BLaER1 treated with 17β-estradiol and CSF1 and Interleukin-3, amounts not matched to agents 10 nM and 100 nM (cell line): ENCODE results near the gene DNM2.
A peak's percentile ranks its signal among the peaks of the same experiment; 100 is the strongest.
"Not testable (repeated sequence)": the region's sequence is repeated elsewhere in the genome, so short reads cannot be mapped to it uniquely, and the experiment has no call there.

ENCODE experiments used
- H3K27ac ChIP-seq, 11 experiments: shearing (Covaris generic); formaldehyde crosslinking; 2 replicates each; pipeline ENCODE4 v1.8.1; 2022
- H3K27me3 ChIP-seq, 11 experiments: shearing (Covaris generic); formaldehyde crosslinking; 2 replicates each; pipeline ENCODE4 v1.8.1; 2022
- H3K36me3 ChIP-seq, 11 experiments: shearing (Covaris generic); formaldehyde crosslinking; 2 replicates each; pipeline ENCODE4 v1.8.1; 2022
- H3K4me1 ChIP-seq, 10 experiments: shearing (Covaris generic); formaldehyde crosslinking; 2 replicates each; pipeline ENCODE4 v1.8.1; 2022
- H3K4me2 ChIP-seq, 11 experiments: shearing (Covaris generic); formaldehyde crosslinking; 2 replicates each; pipeline ENCODE4 v1.8.1; 2022
- H3K4me3 ChIP-seq, 10 experiments: shearing (Covaris generic); formaldehyde crosslinking; 2 replicates each; pipeline ENCODE4 v1.8.1; 2022
- H3K9ac ChIP-seq, 11 experiments: shearing (Covaris generic); formaldehyde crosslinking; 2 replicates each; pipeline ENCODE4 v1.8.1; 2022
- H3K9me3 ChIP-seq, 11 experiments: shearing (Covaris generic); formaldehyde crosslinking; replicated peaks in 1 of 11; 2 replicates each; pipeline ENCODE4 v1.8.1; 2022
- H4K20me1 ChIP-seq, 11 experiments: shearing (Covaris generic); formaldehyde crosslinking; 2 replicates each; pipeline ENCODE4 v1.8.1; 2022
- Cebpa-rat ChIP-seq, 11 experiments: shearing (Covaris generic); IDR thresholded peaks; 2 replicates each; pipeline ENCODE4 v1.8.1; 2022

DNM2 gene

DNA sequence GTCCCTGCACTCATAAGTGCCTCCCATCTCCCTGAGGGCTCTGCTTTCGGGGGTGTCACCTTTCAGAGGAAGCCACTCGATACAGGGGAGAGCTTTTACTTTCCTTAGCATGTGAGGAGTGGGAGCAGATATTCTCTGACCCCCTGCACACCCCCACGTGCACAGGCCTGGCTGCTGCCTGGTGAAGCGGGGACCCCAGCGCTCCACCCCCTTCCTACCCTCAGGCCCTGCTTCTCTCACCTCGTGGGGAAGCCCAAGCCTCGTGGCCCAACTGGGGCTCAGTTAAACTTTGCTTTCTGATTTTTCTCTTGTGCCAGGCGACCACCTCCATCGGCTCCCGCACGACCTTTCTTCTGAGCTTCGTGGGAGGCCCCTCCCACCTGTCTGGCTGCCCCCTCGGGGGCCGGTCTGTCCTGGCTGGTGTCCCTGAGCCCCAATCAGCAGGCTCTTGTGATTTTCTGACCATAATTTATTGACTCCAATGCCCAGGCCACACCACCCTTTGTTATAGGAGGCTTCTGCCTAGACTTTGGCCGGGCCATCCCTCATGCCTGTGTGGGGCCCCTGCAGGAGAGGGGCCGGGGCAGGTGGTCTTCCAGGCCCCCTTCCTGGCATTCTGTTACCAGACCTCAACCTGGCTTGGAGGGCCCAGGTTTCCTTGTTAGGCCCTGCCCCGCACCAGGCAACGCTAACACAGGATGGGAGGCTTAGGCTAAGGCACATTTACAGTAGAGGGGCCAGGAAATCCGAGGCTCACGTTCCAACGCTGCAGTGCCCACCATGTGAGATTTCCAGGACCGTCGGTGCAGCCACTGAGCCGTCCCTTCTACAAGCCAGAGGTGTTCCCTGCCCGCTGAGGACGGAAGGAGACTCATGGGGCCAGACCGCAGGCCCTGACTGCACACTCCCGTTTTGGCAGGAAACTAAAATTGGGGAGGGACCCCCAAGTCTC, 114.4 kb downstream of the DNM2 start:
- peaks cover 7 to 17% (median 14%) of the 10 kb centered on the region in 10 experiments; a peak in 17 of 20 replicates for H3K4me1 ChIP-seq
- no peaks in the 10 kb centered on the region for H3K27me3 ChIP-seq
- peak overlapping the region in 3 of 11 experiments; percentile 2 to 37 (median 23); a peak in 2 of 22 replicates for H3K9ac ChIP-seq
- H3K9me3 ChIP-seq = peaks cover 6 to 9% (median 8%) of the 10 kb centered on the region in 11 experiments; a peak in 18 of 22 replicates
- H3K27ac ChIP-seq = no peak overlapping the region; a peak in 1 of 22 replicates
- H4K20me1 ChIP-seq = peaks cover 24 to 80% (median 65%) of the 10 kb centered on the region in 11 experiments; a peak in 21 of 22 replicates
- H3K36me3 ChIP-seq = peaks cover 67 to 82% (median 78%) of the 10 kb centered on the region in 11 experiments
- no peak overlapping the region for H3K4me2 ChIP-seq
- H3K4me3 ChIP-seq = no peak overlapping the region
- no peak for TF ChIP-seq Cebpa-rat (IDR thresholded peaks at IDR 0.05)

DNA sequence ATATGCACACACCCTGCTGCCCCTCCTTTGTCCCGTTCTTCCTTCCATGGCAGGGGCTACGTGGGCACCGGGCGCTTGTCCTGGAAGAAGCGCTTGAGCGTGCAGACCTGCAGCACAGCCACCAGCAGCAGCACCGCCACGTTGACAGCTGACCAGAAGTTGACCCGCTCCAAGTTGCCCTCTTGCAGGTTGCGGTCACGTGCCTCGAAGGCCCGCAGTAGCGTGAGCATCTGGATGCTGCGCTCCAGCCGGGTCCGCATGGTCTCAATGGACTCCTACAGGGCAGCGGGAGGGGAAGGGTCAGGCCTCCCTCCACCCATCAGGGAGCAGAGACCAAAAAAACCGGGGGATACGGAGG, 115.0 kb downstream of the DNM2 start:
- Histone ChIP-seq H3K9ac (peak overlapping the region in 2 of 11 experiments; percentile 14 to 23; a peak in 1 of 22 replicates), H3K9me3 (peaks cover 6 to 15% (median 11%) of the 10 kb centered on the region in 11 experiments; a peak in 18 of 22 replicates), H3K4me2 (no peak overlapping the region), H3K36me3 (peaks cover 60 to 75% (median 71%) of the 10 kb centered on the region in 11 experiments), H3K4me3 (no peak overlapping the region), H4K20me1 (peaks cover 24 to 74% (median 65%) of the 10 kb centered on the region in 11 experiments; a peak in 21 of 22 replicates), H3K27me3 (no peaks in the 10 kb centered on the region), H3K27ac (peak overlapping the region in 1 of 11 experiments; percentile 4; a peak in 1 of 22 replicates), H3K4me1 (peaks cover 7 to 17% (median 14%) of the 10 kb centered on the region in 10 experiments; a peak in 17 of 20 replicates)
- TF ChIP-seq Cebpa-rat (IDR thresholded peaks at IDR 0.05) = no peak

DNA sequence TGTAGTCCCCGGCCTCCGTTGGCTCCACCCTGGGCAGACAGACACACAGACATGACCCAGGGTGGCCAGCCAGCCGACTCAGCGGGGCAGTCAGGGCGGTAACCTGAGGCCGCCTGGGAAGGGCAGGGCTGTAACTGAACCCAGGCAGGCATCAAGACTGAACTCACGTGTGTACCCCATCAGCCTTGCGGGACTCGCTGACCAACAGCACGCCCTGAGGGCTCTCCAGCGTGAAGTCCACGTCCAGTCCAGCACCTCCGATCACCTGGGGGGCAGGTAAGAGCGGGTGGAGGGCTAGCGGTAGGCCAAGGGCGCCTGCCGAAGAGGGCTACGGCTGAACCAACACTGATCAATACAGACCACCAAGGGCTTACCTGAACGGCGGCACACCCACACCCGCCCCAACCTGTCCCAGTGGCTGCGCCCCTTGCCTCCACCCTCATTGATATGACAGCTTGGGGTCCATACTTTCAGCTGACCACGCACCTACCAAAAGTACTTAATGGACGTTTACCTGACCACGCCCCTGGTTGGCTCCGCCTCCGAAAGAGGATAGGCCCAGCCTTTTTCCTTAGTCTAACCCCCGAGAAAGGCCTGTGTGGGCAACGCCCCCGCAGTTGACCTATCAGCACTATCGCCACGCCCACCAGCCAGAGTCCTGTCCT, 117.3 kb downstream of the DNM2 start:
- Histone ChIP-seq H3K27ac (peak overlapping the region in 8 of 11 experiments; percentile 1 to 98 (median 68); a peak in 12 of 22 replicates), H3K4me3 (peak overlapping the region in 9 of 10 experiments; percentile 8 to 79 (median 67); a peak in 14 of 20 replicates)

DNA sequence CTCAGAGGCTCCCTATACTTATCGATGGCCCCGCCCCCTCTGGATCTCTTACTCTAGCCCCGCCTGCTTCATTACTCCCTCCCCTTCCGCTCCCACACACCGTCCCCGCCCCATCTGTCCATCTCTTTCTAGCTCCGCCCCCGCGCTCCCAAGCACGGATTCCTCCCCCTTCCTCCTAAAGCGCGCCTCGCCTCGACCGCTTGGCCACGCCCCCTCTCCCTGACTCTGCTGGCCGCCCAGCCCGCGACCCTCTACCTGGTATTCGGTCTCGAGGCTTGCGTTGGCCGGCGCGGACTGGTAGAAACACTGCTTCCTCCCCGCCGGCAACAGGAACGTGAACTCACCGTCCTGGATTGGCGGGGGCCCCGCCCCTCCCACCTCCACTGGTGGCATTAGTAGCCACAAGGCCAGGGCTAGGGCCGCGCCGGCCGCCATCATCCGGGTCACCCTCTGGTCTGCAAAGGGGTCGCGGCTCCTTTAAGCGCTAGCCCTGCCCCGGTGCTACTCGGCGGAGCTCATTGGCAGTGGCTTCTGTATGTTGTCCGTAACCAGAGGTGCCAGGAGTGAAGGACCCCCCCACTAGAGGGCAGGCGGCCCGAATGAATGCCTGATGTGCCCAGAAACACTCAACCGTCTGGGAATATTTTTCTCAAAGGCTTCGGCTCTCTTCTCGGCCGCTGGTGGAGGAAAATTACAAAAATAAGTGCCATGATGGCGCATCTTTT, 118.0 kb downstream of the DNM2 start, which contains the start of gene TMED1:
TSS of gene TMED1 (minus strand) at position 459 of the 725 bp plus-strand sequence. CDS start at position 438, 21 bp downstream.
- H3K4me2 ChIP-seq = peak within 1 kb of the TSS; percentile 72 to 82 (median 80)

More for the DNA sequence above, 117.3 kb downstream of the DNM2 start:
- Histone ChIP-seq H4K20me1 (peaks cover 16 to 51% (median 46%) of the 10 kb centered on the region in 11 experiments; a peak in 21 of 22 replicates), H3K9me3 (peaks cover 14 to 38% (median 29%) of the 10 kb centered on the region in 11 experiments; a peak in 20 of 22 replicates), H3K4me1 (peaks cover 7 to 17% (median 14%) of the 10 kb centered on the region in 10 experiments; a peak in 17 of 20 replicates), H3K9ac (peak overlapping the region in 4 of 11 experiments; percentile 18 to 93 (median 58); a peak in 5 of 22 replicates), H3K36me3 (peaks cover 37 to 52% (median 48%) of the 10 kb centered on the region in 11 experiments), H3K4me2 (peak overlapping the region in 10 of 11 experiments; percentile 3 to 64 (median 42); a peak in 17 of 22 replicates), H3K27me3 (no peaks in the 10 kb centered on the region)
- TF ChIP-seq Cebpa-rat (IDR thresholded peaks at IDR 0.05) = no peak

DNA sequence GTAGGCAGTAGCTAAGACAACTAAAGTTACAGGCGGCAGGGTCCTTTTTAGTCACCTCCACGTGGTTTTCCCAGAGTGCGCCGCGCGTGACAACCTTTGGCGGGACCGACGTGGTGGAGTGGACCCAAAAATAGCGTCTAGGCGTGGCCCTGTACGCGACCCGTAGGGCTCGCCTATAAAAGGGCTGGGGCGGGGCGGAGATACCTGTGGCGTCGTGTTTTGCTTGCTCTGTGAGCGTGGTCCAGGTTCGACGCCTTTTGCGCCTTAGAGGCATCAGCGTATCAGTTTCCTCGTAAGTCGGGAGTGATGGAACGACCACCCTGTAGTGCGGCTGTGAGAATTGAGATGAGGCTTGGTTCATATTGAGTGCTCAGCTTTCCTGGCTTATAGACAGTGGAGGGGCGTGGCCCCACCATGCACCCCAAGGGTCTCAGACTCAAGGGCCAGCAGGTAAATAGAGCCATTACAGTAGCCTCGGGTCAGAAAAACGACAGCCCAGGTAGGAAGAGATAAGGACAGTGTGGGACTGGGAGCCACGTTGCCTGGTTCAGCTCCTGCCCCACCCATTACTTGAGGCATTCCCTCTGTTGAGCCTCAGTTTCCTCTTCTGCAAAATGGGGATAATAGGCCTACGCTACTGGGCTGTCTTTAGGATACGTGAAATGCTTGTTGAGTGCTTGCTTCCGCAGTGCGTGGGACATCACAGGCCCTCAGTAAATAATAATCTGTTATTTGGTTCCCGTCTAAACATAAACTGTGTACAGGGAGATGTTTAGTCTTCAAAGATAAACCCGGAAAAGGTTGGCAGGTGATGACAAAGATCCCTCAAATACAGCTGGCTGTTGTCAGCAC, 118.8 kb downstream of the DNM2 start:
- Histone ChIP-seq H3K27ac (peak overlapping the region; percentile 90 to 98 (median 94)), H3K4me3 (peak overlapping the region; percentile 61 to 79 (median 70)), H4K20me1 (peaks cover 16 to 36% (median 32%) of the 10 kb centered on the region in 11 experiments; a peak in 20 of 22 replicates), H3K4me2 (peak overlapping the region; percentile 72 to 82 (median 80)), H3K36me3 (peaks cover 22 to 37% (median 34%) of the 10 kb centered on the region in 11 experiments), H3K9ac (peak overlapping the region; percentile 84 to 97 (median 93)), H3K4me1 (peaks cover 7 to 17% (median 14%) of the 10 kb centered on the region in 10 experiments; a peak in 17 of 20 replicates), H3K27me3 (no peaks in the 10 kb centered on the region), H3K9me3 (peaks cover 14 to 39% (median 29%) of the 10 kb centered on the region in 11 experiments; a peak in 20 of 22 replicates)
- no peak for TF ChIP-seq Cebpa-rat (IDR thresholded peaks at IDR 0.05)

More for the DNA sequence above, 118.0 kb downstream of the DNM2 start, which contains the start of gene TMED1:
- no peak for TF ChIP-seq Cebpa-rat (IDR thresholded peaks at IDR 0.05)
- peak within 1 kb of the TSS; percentile 84 to 97 (median 93) for H3K9ac ChIP-seq
- H4K20me1 ChIP-seq = peaks cover 16 to 44% (median 40%) of the 10 kb centered on the region in 11 experiments; a peak in 21 of 22 replicates
- peaks cover 14 to 39% (median 29%) of the 10 kb centered on the region in 11 experiments; a peak in 20 of 22 replicates for H3K9me3 ChIP-seq
- H3K27me3 ChIP-seq = no peaks in the 10 kb centered on the region
- peak within 1 kb of the TSS; percentile 61 to 79 (median 70) for H3K4me3 ChIP-seq
- peaks cover 7 to 17% (median 14%) of the 10 kb centered on the region in 10 experiments; a peak in 17 of 20 replicates for H3K4me1 ChIP-seq
- H3K36me3 ChIP-seq = peaks cover 30 to 45% (median 42%) of the 10 kb centered on the region in 11 experiments
- H3K27ac ChIP-seq = peak within 1 kb of the TSS; percentile 90 to 98 (median 94)

DNA sequence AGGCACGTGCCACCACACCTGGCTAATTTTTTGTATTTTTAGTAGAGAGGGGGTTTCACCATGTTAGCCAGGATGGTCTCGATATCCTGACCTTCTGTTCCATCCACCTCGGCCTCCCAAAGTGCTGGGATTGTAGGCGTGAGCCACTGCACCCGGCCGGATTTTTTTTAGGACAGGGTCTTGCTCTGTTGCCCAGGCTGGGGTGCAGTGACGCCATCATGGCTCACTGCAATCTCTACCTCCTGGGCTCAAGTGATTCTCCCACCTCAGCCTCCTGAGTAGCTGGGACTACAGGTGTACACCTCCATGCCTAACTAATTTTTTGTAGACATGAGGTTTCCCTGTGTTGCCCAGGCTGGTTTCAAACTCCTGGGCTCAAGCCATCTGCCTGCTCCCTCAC, 119.8 kb downstream of the DNM2 start:
- Histone ChIP-seq H4K20me1 (peaks cover 8 to 27% (median 22%) of the 10 kb centered on the region in 11 experiments; a peak in 20 of 22 replicates), H3K4me1 (peaks cover 7 to 17% (median 14%) of the 10 kb centered on the region in 10 experiments; a peak in 17 of 20 replicates), H3K36me3 (peaks cover 13 to 28% (median 24%) of the 10 kb centered on the region in 11 experiments), H3K9me3 (peaks cover 14 to 43% (median 33%) of the 10 kb centered on the region in 11 experiments; a peak in 20 of 22 replicates)
- not testable (repeated sequence) for H3K9ac ChIP-seq, H3K27ac ChIP-seq, H3K4me3 ChIP-seq, H3K4me2 ChIP-seq, H3K27me3 ChIP-seq

DNA sequence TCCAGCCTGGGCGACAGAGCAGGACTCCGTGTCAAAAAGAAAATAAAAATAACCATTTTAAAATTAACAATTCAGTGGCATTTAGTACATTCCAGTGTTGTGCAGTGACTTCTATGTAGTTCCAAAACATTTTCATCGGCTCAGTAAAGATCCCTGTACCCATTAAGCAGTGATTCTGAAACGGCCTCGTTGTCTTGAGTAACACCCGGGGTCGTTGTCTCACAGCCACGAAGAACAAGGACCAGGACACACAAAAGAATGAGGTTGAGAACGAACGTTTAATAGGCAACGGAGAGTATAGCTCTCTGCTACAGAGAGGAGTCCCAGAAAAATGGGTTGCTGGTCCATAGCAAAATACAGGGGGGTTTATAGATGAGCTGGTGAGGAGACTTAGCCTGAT, 120.5 kb downstream of the DNM2 start:
- no peak for TF ChIP-seq Cebpa-rat (IDR thresholded peaks at IDR 0.05)
- H3K9ac ChIP-seq = no peak overlapping the region
- H3K27me3 ChIP-seq = no peaks in the 10 kb centered on the region
- peaks cover 14 to 50% (median 38%) of the 10 kb centered on the region in 11 experiments; a peak in 20 of 22 replicates for H3K9me3 ChIP-seq
- peaks cover 5 to 21% (median 17%) of the 10 kb centered on the region in 11 experiments; a peak in 21 of 22 replicates for H3K36me3 ChIP-seq
- H3K27ac ChIP-seq = no peak overlapping the region
- H3K4me3 ChIP-seq = no peak overlapping the region
- no peak overlapping the region for H3K4me2 ChIP-seq
- H4K20me1 ChIP-seq = peaks cover 8 to 20% (median 15%) of the 10 kb centered on the region in 11 experiments; a peak in 19 of 22 replicates
- H3K4me1 ChIP-seq = peaks cover 7 to 17% (median 14%) of the 10 kb centered on the region in 10 experiments; a peak in 17 of 20 replicates
